ENCODE measurements around the gene DPH1. TPM values are rescaled to one million over a fixed set of nuclear protein-coding genes. Genes with fewer than 3 reads are reported as not detected.

DPH1 gene
- total RNA-seq, 4 donors from 2014 or later, result 36.8 to 53.1 (median 37.6) TPM

GRCh38 chr17:2017274-2017941 lies 12.5 kb upstream of the DPH1 start:
- no peak for ATAC-seq (ENCODE audit: low FRiP score)

GRCh38 chr17:2018716-2019510 lies 11.0 kb upstream of the DPH1 start:
- DNase-seq (ENCODE audit: low spot score), result no peak
- TF ChIP-seq CTCF (IDR thresholded peaks at IDR 0.05), result no peak
- no peak for ATAC-seq (ENCODE audit: low FRiP score)

More at GRCh38 chr17:2017274-2017941, 12.5 kb upstream of the DPH1 start:
- DNase-seq (ENCODE audit: low spot score), result no peak
- TF ChIP-seq CTCF (IDR thresholded peaks at IDR 0.05), result no peak

GRCh38 chr17:2019723-2020122 lies 10.2 kb upstream of the DPH1 start:
- TF ChIP-seq CTCF (IDR thresholded peaks at IDR 0.05), result no peak
- no peak for ATAC-seq (ENCODE audit: low FRiP score)
- DNase-seq (ENCODE audit: low spot score), result no peak

GRCh38 chr17:2020721-2021120 lies 9.2 kb upstream of the DPH1 start:
- TF ChIP-seq CTCF (IDR thresholded peaks at IDR 0.05), result no peak
- no peak for ATAC-seq (ENCODE audit: low FRiP score)
- DNase-seq (ENCODE audit: low spot score), result no peak

- no peak for TF ChIP-seq CTCF (IDR thresholded peaks at IDR 0.05)
- ATAC-seq (ENCODE audit: low FRiP score) (no peak), DNase-seq (ENCODE audit: low spot score) (no peak)
Measured at GRCh38 chr17:2022647-2023240, 7.2 kb upstream of the DPH1 start.

GRCh38 chr17:2023256-2023655 lies 6.7 kb upstream of the DPH1 start:
- no peak for TF ChIP-seq CTCF (IDR thresholded peaks at IDR 0.05)
- DNase-seq (ENCODE audit: low spot score) (no peak), ATAC-seq (ENCODE audit: low FRiP score) (no peak)

Data from omental fat pad (tissue), 4 donors.